WTC11 (cell line): ENCODE results near the gene TDRD6. TPM values are rescaled to one million over a fixed set of nuclear protein-coding genes. Genes with fewer than 3 reads are reported as not detected.

Experiments
- ATAC-seq: fragments of 200-7000 bp; cut with Tn5 transposase; 2 replicates; pipeline ENCODE4 v1.10.0; 2021; ENCODE audit warnings: mild to moderate bottlenecking, moderate library complexity
- CTCF ChIA-PET: fragments of 300-600 bp; sonication (Branson Sonifier 250); formaldehyde crosslinking; loops from one replicate; lab custom pipeline; 2021; ENCODE audit warnings: antibody characterized with exemption; lab: Charles Lee
- POLR2A ChIA-PET: fragments of 350-600 bp; sonication (Branson Sonifier 250); formaldehyde crosslinking; loops from one replicate; lab custom pipeline; 2021; ENCODE audit warnings: antibody characterized with exemption; lab: Charles Lee
- DNase-seq: peaks from one replicate; pipeline ENCODE4 v3.0.0; 2021; ENCODE audit warnings: low spot score
- H3K27ac Mint-ChIP-seq: 2 replicates; pipeline ENCODE4 v1.8.0; 2021; ENCODE audit warnings: mixed read lengths
- H3K27me3 Mint-ChIP-seq: 2 replicates; pipeline ENCODE4 v1.8.0; 2021; ENCODE audit warnings: low read depth, mild to moderate bottlenecking, moderate library complexity, mixed read lengths
- H3K36me3 Mint-ChIP-seq: 2 replicates; pipeline ENCODE4 v1.8.0; 2021; ENCODE audit warnings: mixed read lengths
- H3K4me1 Mint-ChIP-seq: 2 replicates; pipeline ENCODE4 v1.8.0; 2022; ENCODE audit warnings: mixed read lengths
- H3K4me3 Mint-ChIP-seq: 2 replicates; pipeline ENCODE4 v1.8.0; 2021; ENCODE audit warnings: mild to moderate bottlenecking, moderate library complexity, mixed read lengths
- H3K9me3 Mint-ChIP-seq: 2 replicates; pipeline ENCODE4 v1.8.0; 2021; ENCODE audit warnings: mixed read lengths
- FOXJ3 ChIP-seq: sonication (generic); formaldehyde crosslinking; IDR thresholded peaks from 2 replicates; pipeline ENCODE4 v1.9.0; 2021; ENCODE audit warnings: missing genetic modification reagents, mild to moderate bottlenecking, borderline replicate concordance
- FOXP4 ChIP-seq: sonication (generic); formaldehyde crosslinking; IDR thresholded peaks from 2 replicates; pipeline ENCODE4 v1.8.0; 2022; ENCODE audit warnings: mild to moderate bottlenecking, missing genetic modification reagents
- HMGA2 ChIP-seq: fragments of 250-450 bp; sonication (Bioruptor Pico); IDR thresholded peaks from 2 replicates; pipeline ENCODE4 v1.4.0; 2021; ENCODE audit warnings: mild to moderate bottlenecking, moderate library complexity
- IRF2 ChIP-seq: sonication (generic); formaldehyde crosslinking; IDR thresholded peaks from 2 replicates; pipeline ENCODE4 v1.8.0; 2022; ENCODE audit warnings: low read depth, missing genetic modification reagents, borderline replicate concordance
- MAX ChIP-seq: sonication (generic); formaldehyde crosslinking; IDR thresholded peaks from 2 replicates; pipeline ENCODE4 v1.8.0; 2022; ENCODE audit warnings: mild to moderate bottlenecking, missing genetic modification reagents
- SMAD4 ChIP-seq: sonication (generic); formaldehyde crosslinking; IDR thresholded peaks from 2 replicates; pipeline ENCODE4 v1.8.0; 2022; ENCODE audit warnings: mild to moderate bottlenecking, missing genetic modification reagents
- ZBTB43 ChIP-seq: sonication (generic); formaldehyde crosslinking; IDR thresholded peaks from 2 replicates; pipeline ENCODE4 v1.8.1; 2023; ENCODE audit warnings: mild to moderate bottlenecking, missing genetic modification reagents
- ZMAT4 ChIP-seq: fragments of 250-450 bp; sonication (Bioruptor Pico); IDR thresholded peaks from 2 replicates; pipeline ENCODE4 v1.9.0; 2021; ENCODE audit warnings: mild to moderate bottlenecking
- ZNF232 ChIP-seq: sonication (generic); formaldehyde crosslinking; IDR thresholded peaks from 2 replicates; pipeline ENCODE4 v1.8.0; 2022; ENCODE audit warnings: mild to moderate bottlenecking, missing genetic modification reagents
- ZNF671 ChIP-seq: fragments of 250-450 bp; sonication (Bioruptor Pico); IDR thresholded peaks from 2 replicates; pipeline ENCODE4 v1.8.0; 2021; ENCODE audit warnings: mild to moderate bottlenecking
- total RNA-seq: library from RNA; stranded (reverse); gene quantifications from 3 replicates; pipeline ENCODE4 v1.2.3, GENCODE V29; 2021
- TF ChIP-seq, protein P1 (sequence below): sonication (generic); formaldehyde crosslinking; IDR thresholded peaks from 2 replicates; pipeline ENCODE4 v1.8.1; 2023; ENCODE audit warnings: mild to moderate bottlenecking, missing genetic modification reagents, borderline replicate concordance
- TF ChIP-seq, protein P2 (sequence below): sonication (generic); formaldehyde crosslinking; IDR thresholded peaks from 2 replicates; pipeline ENCODE4 v1.8.1; 2023; ENCODE audit warnings: mild to moderate bottlenecking, moderate library complexity, missing genetic modification reagents
- TF ChIP-seq, protein P3 (sequence below): fragments of 250-450 bp; sonication (Bioruptor Pico); IDR thresholded peaks from 2 replicates; pipeline ENCODE4 v1.9.0; 2021; ENCODE audit warnings: mild to moderate bottlenecking, borderline replicate concordance

TDRD6 gene
- total RNA-seq, 1 experiment from 2014 or later: 0.04 TPM

DNA sequence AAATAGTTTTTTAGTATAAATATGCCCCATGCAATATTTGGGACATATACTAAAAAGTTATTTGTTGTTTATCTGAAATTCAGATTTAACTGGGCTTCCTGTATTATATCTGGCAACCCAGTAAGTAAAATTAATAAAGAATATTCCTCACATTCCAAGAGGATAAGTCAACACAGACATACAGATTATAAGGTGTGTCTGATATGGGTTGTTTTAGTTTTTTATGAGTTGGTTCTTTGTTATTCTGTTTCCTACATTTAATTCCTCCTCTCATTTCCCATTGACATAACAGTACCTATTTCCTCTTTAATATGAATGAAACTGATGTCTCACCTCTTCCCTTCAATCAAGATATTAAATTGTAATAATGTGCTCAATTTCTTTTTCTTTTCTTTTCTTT is 49.2 kb downstream of the TDRD6 start (continued):
- TF ChIP-seq, protein P1, sequence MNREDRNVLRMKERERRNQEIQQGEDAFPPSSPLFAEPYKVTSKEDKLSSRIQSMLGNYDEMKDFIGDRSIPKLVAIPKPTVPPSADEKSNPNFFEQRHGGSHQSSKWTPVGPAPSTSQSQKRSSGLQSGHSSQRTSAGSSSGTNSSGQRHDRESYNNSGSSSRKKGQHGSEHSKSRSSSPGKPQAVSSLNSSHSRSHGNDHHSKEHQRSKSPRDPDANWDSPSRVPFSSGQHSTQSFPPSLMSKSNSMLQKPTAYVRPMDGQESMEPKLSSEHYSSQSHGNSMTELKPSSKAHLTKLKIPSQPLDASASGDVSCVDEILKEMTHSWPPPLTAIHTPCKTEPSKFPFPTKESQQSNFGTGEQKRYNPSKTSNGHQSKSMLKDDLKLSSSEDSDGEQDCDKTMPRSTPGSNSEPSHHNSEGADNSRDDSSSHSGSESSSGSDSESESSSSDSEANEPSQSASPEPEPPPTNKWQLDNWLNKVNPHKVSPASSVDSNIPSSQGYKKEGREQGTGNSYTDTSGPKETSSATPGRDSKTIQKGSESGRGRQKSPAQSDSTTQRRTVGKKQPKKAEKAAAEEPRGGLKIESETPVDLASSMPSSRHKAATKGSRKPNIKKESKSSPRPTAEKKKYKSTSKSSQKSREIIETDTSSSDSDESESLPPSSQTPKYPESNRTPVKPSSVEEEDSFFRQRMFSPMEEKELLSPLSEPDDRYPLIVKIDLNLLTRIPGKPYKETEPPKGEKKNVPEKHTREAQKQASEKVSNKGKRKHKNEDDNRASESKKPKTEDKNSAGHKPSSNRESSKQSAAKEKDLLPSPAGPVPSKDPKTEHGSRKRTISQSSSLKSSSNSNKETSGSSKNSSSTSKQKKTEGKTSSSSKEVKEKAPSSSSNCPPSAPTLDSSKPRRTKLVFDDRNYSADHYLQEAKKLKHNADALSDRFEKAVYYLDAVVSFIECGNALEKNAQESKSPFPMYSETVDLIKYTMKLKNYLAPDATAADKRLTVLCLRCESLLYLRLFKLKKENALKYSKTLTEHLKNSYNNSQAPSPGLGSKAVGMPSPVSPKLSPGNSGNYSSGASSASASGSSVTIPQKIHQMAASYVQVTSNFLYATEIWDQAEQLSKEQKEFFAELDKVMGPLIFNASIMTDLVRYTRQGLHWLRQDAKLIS (CRISPR knock-in tag): no peak
- TF ChIP-seq ZMAT4 (CRISPR knock-in tag) (no peak), IRF2 (no peak), ZNF232 (no peak), ZBTB43 (CRISPR knock-in tag) (no peak)
- TF ChIP-seq, protein P2, sequence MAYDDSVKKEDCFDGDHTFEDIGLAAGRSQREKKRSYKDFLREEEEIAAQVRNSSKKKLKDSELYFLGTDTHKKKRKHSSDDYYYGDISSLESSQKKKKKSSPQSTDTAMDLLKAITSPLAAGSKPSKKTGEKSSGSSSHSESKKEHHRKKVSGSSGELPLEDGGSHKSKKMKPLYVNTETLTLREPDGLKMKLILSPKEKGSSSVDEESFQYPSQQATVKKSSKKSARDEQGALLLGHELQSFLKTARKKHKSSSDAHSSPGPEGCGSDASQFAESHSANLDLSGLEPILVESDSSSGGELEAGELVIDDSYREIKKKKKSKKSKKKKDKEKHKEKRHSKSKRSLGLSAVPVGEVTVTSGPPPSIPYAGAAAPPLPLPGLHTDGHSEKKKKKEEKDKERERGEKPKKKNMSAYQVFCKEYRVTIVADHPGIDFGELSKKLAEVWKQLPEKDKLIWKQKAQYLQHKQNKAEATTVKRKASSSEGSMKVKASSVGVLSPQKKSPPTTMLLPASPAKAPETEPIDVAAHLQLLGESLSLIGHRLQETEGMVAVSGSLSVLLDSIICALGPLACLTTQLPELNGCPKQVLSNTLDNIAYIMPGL: no peak

- ATAC-seq (no peak), DNase-seq (no peak)
- Mint-ChIP-seq H3K9me3 (peaks cover 9% of the 10 kb centered on the region), H3K4me1 (peaks cover 22% of the 10 kb centered on the region), H3K27ac (no peak overlapping the region), H3K36me3 (no peaks in the 10 kb centered on the region), H3K27me3 (peaks cover 12% of the 10 kb centered on the region), H3K4me3 (no peak overlapping the region)
- ChIA-PET POLR2A (no interaction called here), CTCF (no interaction called here)
- TF ChIP-seq, protein P3, sequence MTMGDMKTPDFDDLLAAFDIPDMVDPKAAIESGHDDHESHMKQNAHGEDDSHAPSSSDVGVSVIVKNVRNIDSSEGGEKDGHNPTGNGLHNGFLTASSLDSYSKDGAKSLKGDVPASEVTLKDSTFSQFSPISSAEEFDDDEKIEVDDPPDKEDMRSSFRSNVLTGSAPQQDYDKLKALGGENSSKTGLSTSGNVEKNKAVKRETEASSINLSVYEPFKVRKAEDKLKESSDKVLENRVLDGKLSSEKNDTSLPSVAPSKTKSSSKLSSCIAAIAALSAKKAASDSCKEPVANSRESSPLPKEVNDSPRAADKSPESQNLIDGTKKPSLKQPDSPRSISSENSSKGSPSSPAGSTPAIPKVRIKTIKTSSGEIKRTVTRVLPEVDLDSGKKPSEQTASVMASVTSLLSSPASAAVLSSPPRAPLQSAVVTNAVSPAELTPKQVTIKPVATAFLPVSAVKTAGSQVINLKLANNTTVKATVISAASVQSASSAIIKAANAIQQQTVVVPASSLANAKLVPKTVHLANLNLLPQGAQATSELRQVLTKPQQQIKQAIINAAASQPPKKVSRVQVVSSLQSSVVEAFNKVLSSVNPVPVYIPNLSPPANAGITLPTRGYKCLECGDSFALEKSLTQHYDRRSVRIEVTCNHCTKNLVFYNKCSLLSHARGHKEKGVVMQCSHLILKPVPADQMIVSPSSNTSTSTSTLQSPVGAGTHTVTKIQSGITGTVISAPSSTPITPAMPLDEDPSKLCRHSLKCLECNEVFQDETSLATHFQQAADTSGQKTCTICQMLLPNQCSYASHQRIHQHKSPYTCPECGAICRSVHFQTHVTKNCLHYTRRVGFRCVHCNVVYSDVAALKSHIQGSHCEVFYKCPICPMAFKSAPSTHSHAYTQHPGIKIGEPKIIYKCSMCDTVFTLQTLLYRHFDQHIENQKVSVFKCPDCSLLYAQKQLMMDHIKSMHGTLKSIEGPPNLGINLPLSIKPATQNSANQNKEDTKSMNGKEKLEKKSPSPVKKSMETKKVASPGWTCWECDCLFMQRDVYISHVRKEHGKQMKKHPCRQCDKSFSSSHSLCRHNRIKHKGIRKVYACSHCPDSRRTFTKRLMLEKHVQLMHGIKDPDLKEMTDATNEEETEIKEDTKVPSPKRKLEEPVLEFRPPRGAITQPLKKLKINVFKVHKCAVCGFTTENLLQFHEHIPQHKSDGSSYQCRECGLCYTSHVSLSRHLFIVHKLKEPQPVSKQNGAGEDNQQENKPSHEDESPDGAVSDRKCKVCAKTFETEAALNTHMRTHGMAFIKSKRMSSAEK: no peak
- TF ChIP-seq MAX (no peak), FOXJ3 (CRISPR knock-in tag) (no peak), ZNF671 (no peak), HMGA2 (CRISPR knock-in tag) (no peak), SMAD4 (no peak), FOXP4 (CRISPR knock-in tag) (no peak)
Observed at GRCh38 chr6:46741482-46741881, 53.8 kb downstream of the TDRD6 start.
